PFSK-1 (cell line): ENCODE measurements around the gene GRK5.

ENCODE experiments used
- FOXP2 ChIP-seq: optimal IDR thresholded peaks from 2 replicates; pipeline ENCODE3; 2011; ENCODE audit warnings: borderline replicate concordance, control low read depth, inconsistent platforms; ENCODE audit not compliant: insufficient read depth; ENCODE audit errors: extremely low read length, extremely low read depth
- POLR2AphosphoS5 ChIP-seq: IDR thresholded peaks from 2 replicates; pipeline ENCODE4 v1.6.1; 2012; ENCODE audit warnings: low read depth, mild to moderate bottlenecking, control low read depth, low read length, moderate library complexity
- REST ChIP-seq, 2 experiments: IDR thresholded peaks; 2 replicates each; pipeline versions ENCODE4 v1.6.1 to v1.8.0; 2011 to 2012; ENCODE audit warnings: low read depth in 2 of 2, low read length in 2 of 2, control low read depth in 1 of 2, inconsistent platforms in 1 of 2, mild to moderate bottlenecking in 1 of 2, moderate library complexity in 1 of 2; ENCODE audit not compliant: insufficient read depth in 1 of 2
- SIN3A ChIP-seq: IDR thresholded peaks from 2 replicates; pipeline ENCODE4 v1.6.1; 2012; ENCODE audit warnings: mild to moderate bottlenecking, low read length, moderate library complexity, borderline replicate concordance; ENCODE audit not compliant: insufficient read depth
- TAF1 ChIP-seq: IDR thresholded peaks from 2 replicates; pipeline ENCODE4 v1.6.1; 2012; ENCODE audit warnings: low read length, control low read depth, borderline replicate concordance; ENCODE audit not compliant: insufficient read depth

Gene GRK5

GRCh38 chr10:119303886-119304285, 96.5 kb downstream of the GRK5 start:
- TF ChIP-seq FOXP2 (no peak), SIN3A (no peak), TAF1 (no peak), POLR2AphosphoS5 (no peak), REST (IDR thresholded peaks at IDR 0.05; ENCODE audit: insufficient read depth in 1 of 2, low read depth in 2 of 2, low read length in 2 of 2) (no peak)

GRCh38 chr10:119304541-119304940, 97.2 kb downstream of the GRK5 start:
- no peak for TF ChIP-seq TAF1
- no peak for TF ChIP-seq POLR2AphosphoS5
- TF ChIP-seq REST (IDR thresholded peaks at IDR 0.05; ENCODE audit: insufficient read depth in 1 of 2, low read depth in 2 of 2, low read length in 2 of 2) = no peak

GRCh38 chr10:119305860-119306513, 98.6 kb downstream of the GRK5 start:
- TF ChIP-seq REST (IDR thresholded peaks at IDR 0.05; ENCODE audit: insufficient read depth in 1 of 2, low read depth in 2 of 2, low read length in 2 of 2) (no peak), FOXP2 (peak; percentile 91), POLR2AphosphoS5 (no peak), TAF1 (0 out of 2 replicates have a peak, but pooled peaks have one; percentile 28), SIN3A (no peak)

- no peak for TF ChIP-seq FOXP2
- TF ChIP-seq POLR2AphosphoS5 = no peak
- TF ChIP-seq SIN3A = no peak
- TF ChIP-seq REST (IDR thresholded peaks at IDR 0.05; ENCODE audit: insufficient read depth in 1 of 2, low read depth in 2 of 2, low read length in 2 of 2) = no peak
- no peak for TF ChIP-seq TAF1
These were observed 99.2 kb downstream of the GRK5 start for GRCh38 chr10:119306514-119306951.
